SK-N-DZ (cell line): Measurements from ENCODE around the gene RUNX1.
"Not testable (repeated sequence)": the region's sequence is repeated elsewhere in the genome, so short reads cannot be mapped to it uniquely, and the experiment has no call there.

Experiments used
- DNase-seq: peaks from one replicate; pipeline ENCODE4 v3.0.0-alpha.2; 2015; ENCODE audit warnings: low spot score

The RUNX1 gene

DNA sequence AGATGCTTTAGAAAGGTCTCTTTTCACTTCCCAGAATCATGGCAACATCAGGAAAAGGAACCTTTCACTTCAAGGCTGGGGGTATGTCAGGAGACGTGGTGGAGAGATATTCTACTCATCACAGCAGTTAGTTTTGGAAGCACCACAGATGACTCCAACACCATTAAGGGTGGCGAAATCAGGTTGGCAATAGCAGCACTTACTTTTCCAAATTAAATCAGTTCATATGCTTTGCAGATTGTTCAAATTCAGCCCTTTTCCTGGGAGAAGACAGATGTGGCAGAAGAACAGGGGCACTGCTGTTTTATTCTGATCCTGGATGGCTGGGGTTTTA lies 79.0 kb downstream of the RUNX1 start:
- no peak for DNase-seq

DNA sequence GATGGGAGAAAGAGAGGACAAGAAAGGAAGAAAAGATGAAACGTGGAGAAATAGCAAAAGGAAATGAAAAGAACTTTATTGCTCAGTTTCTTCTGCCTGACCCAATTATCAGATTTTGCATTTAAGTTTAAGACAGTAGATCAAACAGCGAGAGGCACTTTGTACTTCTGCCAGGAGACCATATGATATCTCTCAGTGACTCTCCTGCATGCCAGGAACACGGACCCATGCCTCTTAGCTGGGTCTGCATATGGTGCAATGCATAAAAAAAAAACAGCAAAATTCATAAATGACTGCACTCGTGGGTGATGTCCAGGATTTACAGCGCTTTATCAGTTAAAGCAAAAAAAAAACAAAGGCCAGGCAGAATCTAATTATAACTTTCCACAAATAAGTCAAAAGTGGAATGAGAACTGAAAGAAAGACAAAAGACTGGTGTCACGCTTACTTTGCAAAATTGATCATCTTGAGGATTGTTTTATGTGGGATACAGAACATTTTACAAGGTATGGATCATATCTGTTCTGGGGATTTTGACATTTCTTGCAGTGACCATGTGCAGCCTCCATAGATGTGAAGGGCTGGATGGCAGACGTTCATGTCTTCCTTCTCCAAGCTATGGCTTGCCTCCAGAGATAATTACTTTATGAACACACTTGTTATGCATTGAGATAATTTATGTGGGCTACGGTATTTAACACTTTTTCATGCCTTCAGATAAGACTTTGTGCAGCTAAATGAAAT lies 79.5 kb downstream of the RUNX1 start:
- no peak for DNase-seq

DNA sequence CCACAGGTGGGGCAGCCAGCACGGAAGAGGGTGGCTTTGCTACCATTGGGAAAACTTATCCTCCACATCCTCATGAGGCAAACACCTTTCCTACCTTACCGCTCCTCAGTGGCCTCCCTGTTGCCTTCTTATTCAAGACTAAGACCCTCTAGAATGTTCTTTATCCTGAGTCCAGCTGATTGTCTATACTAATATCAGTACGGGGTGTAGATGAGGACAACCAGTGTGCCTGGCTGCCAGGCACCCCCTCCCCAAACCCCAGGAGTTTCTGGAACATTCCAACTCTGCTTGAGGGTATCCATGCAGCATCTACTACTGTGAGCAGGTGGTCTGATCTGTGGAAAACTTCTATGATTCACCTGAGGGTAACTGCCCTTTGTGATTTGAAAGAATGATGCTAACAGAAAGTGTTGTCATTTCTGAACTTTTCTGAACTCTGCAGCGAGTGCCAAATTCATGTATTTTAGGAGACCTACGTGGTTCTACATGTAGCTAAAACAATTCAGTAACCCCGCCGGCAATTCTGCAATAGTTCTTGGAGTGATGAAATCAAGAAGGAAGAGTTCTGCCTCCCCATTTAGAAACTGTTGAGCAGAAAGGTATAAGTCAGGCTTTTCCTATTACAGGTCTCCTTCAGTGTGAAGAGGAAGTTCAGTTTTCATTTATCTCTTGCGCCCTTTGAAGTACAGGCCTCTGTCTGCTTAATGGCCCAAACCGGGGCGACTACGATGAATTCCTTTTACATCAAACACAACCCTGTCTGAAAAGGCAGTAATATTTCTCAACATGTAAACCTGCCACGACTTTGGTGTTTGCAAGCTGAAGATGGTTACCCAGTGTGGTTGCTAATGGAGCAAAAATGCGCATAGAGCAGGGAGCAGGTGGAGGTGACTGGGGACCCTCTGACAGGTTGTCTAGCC lies 80.4 kb downstream of the RUNX1 start:
- DNase-seq: no peak

DNA sequence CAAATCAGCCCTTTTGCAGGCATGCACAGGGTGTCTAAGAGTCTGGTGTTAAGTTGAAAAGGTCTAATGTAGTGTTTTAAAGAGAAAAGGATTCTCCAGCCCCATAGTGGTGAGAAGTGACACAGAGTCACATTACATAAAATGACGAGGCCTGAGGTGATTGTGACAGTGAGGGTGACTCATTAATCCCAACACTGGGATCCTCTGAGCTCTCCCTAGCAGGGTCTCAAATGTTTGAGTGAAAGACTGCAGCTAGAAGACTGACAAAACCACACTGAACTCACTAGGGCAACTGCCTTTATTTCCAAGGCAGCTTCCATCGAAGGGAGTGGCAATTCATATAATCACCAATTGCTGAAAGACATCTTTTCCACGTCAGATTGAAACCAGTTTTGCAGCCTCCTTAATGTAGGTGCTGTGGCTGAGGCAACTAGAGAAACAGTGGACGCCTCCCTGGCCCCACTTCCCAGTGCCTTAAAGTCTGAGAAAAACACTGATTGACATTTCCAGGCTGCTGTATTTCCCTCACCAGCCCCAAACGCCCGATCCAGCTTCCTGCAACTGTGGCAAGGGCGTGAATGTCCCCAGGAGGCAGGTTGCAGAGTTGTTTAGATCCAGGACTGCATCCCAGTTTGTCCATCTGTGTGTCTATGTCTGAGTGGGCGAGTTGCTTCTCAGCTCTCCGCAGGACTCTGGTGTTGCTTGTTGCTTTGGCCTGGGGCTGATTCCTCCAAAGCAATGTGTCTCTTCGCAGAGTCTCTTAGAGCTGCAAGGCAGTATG lies 81.4 kb downstream of the RUNX1 start:
- DNase-seq: no peak

DNA sequence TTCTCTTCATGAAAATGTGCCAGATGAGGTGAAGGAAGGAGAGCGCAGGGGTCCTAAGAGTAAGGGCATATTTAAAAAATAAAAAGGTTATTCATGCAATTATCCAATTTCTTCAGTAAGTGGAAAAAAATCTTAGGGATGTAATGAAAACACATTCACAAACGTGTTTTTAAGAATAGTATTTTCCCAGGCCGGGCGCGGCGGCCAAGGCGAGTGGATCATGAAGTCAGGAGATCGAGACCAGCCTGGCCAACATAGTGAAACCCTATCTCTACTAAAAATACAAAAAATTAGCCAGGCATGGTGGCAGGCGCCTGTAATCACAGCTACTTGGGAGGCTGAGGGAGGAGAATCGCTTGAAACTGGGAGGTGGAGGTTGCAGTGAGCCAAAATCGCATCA lies 82.2 kb downstream of the RUNX1 start:
- not testable (repeated sequence) for DNase-seq

DNA sequence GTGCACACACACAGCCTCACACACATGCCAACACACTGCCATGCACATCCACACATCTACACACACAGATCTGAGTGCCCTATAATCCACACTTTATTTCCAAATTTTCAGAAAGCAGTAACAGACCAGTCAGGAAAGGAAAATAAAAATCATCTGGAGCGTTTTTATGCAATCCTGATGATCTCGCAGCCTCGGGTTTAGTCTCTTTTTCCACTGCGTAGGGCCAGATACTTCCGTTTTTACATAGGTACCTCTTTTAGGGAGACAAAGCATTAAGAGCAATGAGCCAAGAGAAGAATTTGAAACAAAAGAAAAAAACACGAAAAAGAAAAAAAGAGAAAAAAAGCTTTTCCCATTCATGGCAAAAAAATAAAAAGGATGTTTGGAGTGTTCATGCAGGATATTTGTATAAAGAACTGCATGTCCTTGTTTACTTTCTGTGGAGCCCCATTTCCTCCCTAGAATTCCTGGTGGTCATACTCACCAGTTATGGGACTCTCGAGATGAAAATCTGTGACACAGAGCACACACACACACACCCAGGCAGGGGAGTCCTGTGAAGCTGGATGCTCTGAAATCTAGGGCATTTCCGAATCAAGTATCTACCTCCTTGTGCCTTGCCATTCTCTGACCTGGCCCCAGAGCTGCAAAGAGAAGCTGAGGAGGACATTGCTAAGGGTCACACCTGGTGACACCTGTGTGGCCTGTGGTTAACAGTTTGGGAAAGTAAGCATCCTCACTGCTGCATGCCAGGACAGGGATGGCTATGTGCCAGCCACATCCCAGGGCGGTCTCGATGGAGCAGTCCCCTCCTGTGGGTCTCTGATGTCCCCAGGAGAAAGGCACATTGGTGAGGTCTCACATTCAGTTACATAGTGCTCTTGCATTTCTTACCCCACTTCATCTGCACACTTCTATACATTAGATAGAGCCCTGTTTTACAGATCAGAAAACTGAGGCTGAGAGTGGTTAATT lies 83.6 kb downstream of the RUNX1 start:
- DNase-seq: no peak

DNA sequence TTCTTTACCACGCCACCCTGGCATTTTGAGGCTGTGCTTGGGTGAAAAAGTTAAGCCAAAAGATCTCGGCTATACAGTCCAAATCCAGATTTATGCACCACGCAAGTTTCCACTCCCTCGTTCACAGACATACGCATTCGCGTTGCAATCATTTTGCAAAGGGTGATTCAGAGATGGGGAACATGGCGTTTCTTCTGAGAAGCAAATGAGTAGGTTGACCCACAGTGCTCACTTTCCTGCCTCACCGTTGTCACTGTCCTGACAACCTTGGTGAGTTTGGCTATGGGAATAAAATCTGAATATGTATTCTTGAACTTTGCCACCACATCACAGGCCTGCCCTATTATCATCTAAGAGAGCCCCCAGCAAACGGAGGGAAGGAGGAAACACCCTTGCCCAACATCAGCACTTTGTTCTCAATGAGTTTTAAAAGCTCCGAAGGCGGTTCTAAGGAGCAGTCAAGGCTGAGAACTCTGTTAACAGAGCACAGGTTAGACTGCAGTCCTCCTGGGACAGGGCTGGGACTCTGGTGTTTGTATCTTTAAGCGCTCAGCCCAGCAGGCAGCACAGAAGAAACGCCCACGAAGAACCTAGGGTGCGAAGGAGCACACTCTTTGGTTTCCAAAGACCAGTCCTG lies 86.4 kb downstream of the RUNX1 start:
- no peak for DNase-seq

DNA sequence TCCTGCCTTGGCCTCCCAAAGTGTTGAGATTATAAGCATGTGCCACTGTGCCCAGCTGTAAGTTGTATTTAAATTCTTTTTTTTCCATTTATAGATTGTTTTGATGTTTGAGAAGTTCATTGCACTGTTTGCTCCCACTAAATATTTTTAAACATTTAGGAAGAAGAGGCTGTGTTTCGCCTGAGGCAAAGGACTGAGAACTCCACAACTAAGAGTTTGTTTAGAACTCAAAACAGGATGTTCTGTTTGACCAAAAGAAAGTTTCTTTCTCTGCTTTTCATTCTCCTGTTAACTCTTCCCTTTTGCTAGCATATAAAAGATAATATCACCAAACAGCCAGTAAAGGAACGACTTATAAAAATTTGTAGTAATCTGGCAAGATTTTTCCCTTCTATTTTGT lies 87.0 kb downstream of the RUNX1 start:
- no peak for DNase-seq

DNA sequence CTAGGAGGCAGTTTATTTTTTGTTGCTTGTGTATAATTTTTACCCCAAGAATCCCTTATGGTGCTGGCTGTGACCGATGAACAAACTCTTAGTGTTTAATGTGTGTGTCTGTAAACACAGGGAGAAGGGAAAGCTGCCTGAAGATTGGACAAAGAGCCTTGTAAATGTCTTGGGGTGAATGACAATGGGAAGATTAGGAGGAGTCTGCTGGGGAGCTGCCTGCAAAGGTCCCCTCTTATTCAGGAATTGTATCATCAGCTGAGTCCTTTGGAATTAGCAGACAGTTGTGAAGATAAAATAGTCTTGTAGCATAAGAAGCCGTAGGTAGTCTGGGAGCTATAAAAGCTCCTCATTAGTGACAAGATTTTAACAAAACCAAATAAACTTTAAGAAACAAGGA lies 88.4 kb downstream of the RUNX1 start:
- no peak for DNase-seq

DNA sequence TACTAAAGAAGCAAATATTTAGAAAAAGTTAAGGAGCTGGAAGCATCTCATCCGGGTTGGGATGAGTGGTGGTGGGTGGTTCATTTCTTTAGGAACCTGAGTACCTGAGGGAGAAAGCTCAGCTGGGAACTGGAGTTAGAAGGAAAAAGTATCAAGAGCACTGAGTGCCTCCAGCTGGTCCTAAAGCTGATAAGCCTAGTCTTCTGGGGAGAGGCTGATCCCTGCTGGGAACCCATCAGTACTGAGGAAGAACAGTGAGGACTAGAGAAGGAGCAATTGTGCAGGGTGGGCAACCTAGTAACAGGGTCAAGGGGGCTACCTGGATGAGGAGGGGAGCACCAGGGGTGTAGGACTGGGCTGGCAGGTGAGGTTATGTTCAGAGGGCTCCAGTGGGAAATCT lies 89.5 kb downstream of the RUNX1 start:
- no peak for DNase-seq

DNA sequence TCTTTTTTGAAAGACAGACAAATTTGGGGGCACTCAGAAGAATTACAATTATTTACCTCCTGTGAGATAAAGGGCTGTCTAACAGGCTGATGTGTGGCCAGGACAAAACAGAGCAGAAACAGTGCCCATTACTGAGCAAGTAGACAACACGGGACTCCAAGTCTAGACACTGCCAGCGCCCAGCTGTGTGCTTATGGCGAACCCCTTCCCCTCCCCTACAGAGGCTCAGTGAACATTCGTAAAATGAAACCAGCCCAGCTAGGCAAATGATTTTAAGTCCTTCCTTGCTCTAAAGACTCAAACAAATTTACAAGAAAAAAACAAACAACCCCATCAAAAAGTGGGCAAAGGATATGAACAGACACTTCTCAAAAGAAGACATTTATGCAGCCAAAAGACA lies 91.1 kb downstream of the RUNX1 start:
- DNase-seq: no peak

DNA sequence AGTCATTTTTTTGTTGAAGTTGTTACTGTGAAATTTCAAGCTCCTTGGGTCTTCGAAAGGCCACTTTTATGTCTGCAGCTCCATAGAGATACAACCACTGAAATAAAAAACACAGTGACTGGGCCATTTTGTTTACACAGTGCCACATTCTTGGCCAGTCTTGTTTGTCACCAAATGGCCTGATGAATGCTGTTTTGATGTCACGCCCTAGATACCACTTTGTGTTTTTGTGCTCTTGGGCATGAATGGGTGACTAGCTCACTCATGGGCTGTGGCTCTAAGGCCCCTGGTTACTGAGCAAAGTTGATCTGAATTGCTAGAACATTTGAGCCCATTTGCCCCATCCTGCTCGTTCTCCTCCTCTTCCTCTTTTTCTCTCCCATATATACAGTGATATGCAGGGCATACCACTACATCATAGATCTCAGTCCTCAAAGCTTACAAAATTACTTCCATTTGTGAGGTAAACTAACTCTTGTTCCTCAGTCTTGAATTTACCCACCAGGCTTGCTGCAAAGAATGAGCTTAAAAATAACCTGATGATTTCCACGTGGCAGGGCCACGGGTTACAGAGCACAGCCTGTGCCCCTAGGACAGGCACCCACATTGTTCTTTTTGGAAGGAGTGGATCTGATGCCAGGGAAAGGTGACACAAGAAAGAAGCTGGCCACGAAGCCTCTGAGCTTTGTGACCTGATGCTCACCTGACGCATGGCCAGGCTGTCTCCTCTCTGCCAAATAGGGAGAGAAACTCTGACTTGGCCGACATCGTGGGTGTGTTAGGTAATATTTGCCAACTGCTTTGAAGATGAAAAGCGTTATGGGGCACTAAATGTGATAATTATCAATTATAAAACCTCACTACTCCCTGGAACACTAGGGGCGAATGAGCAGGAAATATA lies 92.4 kb downstream of the RUNX1 start:
- DNase-seq: no peak

DNA sequence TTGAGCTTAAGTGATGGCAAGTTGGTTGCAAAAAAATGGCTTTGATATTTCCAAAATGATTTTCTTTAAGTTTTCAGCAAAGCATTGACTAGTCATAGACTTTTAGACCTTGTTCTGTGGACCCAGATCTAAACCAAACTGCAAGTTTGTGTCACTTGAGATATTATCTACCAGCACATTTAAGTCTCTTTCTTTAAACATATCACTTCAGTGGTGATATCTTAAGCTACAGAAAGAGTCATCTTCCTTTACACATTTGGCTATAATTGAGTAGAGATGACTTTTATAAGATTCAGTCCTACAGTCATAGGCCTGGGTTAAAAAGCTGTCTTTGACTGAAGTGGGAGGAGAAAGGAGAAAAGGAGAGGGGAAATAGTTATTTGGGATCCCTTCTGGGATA lies 95.2 kb downstream of the RUNX1 start:
- DNase-seq: no peak

DNA sequence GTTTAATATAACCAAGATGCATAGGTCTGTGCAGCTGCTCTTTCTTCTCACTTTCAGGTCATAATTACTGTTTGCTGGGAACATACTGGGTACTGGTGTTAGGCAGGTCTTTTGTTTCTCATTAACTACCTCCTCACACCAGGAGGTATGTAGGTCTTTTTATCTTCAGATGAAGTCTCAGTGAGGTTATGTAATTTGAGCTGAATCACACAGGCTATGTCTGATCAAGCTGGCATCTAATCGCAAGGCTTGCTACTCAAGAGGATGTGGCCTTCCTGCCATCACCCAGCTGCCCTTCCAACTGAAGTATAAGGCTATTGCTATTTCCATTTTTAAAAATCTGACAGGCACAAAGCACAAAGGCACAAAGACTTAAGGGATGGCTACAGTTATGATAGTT lies 96.4 kb downstream of the RUNX1 start:
- no peak for DNase-seq

DNA sequence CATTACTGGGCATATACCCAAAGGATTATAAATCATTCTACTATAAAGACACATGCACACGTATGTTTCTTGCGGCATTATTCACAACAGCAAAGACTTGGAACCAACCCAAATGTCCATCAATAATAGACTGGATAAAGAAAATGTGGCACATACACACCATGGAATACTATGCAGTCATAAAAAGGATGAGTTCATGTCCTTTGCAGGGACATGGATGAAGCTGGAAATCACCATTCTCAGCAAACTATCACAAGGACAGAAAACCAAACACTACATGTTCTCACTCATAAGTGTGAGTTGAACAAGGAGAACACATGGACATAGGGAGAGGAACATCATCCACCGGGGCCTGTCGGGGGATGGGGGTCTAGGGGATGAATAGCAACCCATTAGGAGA lies 97.2 kb downstream of the RUNX1 start:
- not testable (repeated sequence) for DNase-seq

DNA sequence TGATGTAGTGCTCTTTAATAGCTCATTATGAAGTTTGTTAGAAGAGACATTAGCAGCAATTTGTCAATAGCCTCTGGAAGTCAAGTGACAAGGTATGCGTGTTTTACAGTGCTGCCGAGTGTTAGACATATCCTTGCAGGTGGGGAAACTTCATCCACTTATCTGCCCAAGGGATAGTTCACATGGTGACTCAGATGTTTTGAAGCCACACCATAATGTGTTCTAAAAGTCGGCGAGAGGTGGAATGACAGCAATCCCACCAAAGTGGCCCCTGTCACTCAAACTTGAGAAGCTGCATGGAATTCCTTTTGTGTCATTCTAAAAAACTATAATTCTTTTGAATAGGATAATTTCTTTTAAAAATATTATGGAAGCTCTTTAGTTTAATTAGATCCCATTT lies 98.1 kb downstream of the RUNX1 start:
- no peak for DNase-seq

DNA sequence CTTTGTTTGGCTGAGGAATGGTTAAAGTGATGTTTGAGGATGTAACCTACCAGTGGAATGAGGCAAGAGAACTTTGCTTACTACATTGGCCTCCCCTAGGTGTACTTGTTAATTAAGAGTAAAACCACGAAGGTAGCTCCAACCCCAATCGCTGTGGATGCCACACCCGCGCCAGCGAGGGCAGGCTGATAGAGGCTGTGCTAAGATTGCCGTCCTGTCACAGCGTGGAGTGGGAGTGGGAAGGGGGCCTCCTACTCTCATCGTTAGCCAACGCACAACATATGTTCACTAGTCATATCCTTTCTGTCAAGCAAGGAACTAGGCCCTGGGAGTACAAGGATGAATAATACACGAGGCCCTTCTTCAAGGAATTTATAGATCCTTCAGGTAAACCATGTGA lies 99.6 kb downstream of the RUNX1 start:
- no peak for DNase-seq

DNA sequence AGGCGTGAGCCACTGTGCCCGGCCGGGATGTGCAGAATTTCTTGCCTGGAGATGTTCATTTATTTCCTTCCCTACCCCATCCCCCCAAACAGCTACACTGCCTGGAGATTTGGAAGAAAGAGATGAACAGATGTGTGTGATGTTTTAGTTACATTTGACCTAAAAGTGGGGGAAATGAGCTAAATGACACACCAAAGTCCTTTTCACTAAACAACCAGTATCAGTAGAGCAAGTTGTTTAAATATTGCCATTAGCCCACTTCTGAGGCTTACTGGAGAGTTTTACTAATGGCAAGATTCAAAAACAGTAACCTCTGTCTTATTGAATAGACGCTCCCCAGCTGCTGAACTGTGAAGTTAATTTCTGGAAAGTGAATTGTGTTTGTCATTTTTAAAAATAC lies 100.1 kb downstream of the RUNX1 start:
- no peak for DNase-seq

DNA sequence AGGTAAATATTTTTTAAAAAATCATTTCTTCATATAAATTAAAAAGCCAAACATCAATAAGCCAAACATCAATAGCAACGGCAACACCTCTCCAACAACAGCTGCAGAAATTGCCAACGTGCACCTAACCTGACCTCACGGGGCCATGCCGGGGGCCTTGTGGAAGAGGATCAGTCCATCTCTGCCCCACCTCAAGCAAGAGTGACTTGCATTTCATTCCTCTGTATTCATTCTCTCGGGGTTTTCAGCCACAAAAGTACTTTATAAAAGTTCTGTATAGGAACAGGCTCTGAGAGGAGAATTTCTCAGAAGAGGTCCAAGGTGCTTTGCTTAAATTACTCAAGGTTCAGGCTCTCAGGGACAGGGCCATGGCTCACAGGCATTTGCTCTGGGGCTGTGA lies 100.9 kb downstream of the RUNX1 start:
- no peak for DNase-seq
